Endothelial cell of umbilical vein (primary cell): Measurements from ENCODE around the gene TLE4. TPM values are rescaled to one million over a fixed set of nuclear protein-coding genes. Genes with fewer than 3 reads are reported as not detected.

Experiments used
- BruUV-seq: library from RNA; stranded (reverse); fragments of 400-500 nt; replicated peaks from 2 replicates; lab custom pipeline; 2021; lab: Mats Ljungman, UMichigan
- CTCF ChIA-PET: fragments of 300-600, 350-600 bp; sonication (Branson Sonifier 250); formaldehyde crosslinking; loops from one replicate; lab custom pipeline; 2021; ENCODE audit warnings: antibody characterized with exemption, inconsistent platforms; lab: Charles Lee
- POLR2A ChIA-PET: fragments of 300-600, 350-600 bp; sonication (Branson Sonifier 250); formaldehyde crosslinking; loops from one replicate; lab custom pipeline; 2021; ENCODE audit warnings: antibody characterized with exemption, inconsistent platforms; lab: Charles Lee
- DNase-seq: peaks from one replicate; pipeline ENCODE4 v3.0.0-alpha.2; 2011; ENCODE audit warnings: low read depth, low spot score
- FAIRE-seq: peaks from 2 replicates; lab custom pipeline; 2011; peaks lifted over from hg19 to GRCh38; lab: Jason Lieb, UNC
- H2AFZ ChIP-seq: 2 replicates; pipeline ENCODE4 v1.6.0; 2012; ENCODE audit warnings: low read depth, low read length, control low read depth, inconsistent platforms
- H3K27ac ChIP-seq: 2 replicates; pipeline ENCODE4 v1.5.1; 2011; ENCODE audit warnings: low read depth, mild to moderate bottlenecking, control low read depth, low read length, moderate library complexity; ENCODE audit not compliant: insufficient read depth
- H3K27me3 ChIP-seq, 2 experiments: 2 replicates each; pipeline versions ENCODE4 v1.6.0 to v1.6.1; 2011; ENCODE audit warnings: low read length in 2 of 2, mixed read lengths in 1 of 2; ENCODE audit not compliant: control insufficient read depth in 2 of 2, insufficient read depth in 2 of 2
- H3K36me3 ChIP-seq, 2 experiments: 2 replicates in 1 of 2; 3 replicates in 1 of 2; pipeline ENCODE4 v1.5.1; 2011; ENCODE audit warnings: low read length in 2 of 2, mild to moderate bottlenecking in 1 of 2, moderate library complexity in 1 of 2; ENCODE audit not compliant: control insufficient read depth in 2 of 2, insufficient read depth in 2 of 2; ENCODE audit errors: extremely low read depth in 1 of 2
- H3K4me1 ChIP-seq: 3 replicates; pipeline ENCODE4 v1.5.1; 2011; ENCODE audit warnings: mild to moderate bottlenecking, low read length; ENCODE audit not compliant: control insufficient read depth, insufficient read depth; ENCODE audit errors: extremely low read depth
- H3K4me2 ChIP-seq: 2 replicates; pipeline ENCODE4 v1.6.1; 2011; ENCODE audit warnings: low read length, control low read depth, mixed read lengths; ENCODE audit not compliant: insufficient read depth
- H3K4me3 ChIP-seq, 3 experiments: fragments of 200-600 bp in 1 of 3; sonication (generic), shearing (Covaris generic) in 1 of 3; replicated peaks in 1 of 3; 2 replicates each; pipeline ENCODE4 v1.5.1; 2011 to 2016; ENCODE audit warnings: control low read depth in 3 of 3, low read length in 3 of 3, mild to moderate bottlenecking in 2 of 3, inconsistent platforms in 1 of 3, low read depth in 1 of 3, moderate library complexity in 1 of 3; ENCODE audit not compliant: insufficient read depth in 1 of 3
- H3K79me2 ChIP-seq: 2 replicates; pipeline ENCODE4 v1.6.0; 2012; ENCODE audit warnings: low read length, inconsistent platforms; ENCODE audit not compliant: control insufficient read depth, insufficient read depth
- H3K9ac ChIP-seq: replicated peaks from 2 replicates; pipeline ENCODE3; 2011; ENCODE audit warnings: low read length, control low read depth; ENCODE audit not compliant: insufficient read depth; ENCODE audit errors: extremely low read depth
- H3K9me1 ChIP-seq: replicated peaks from 3 replicates; pipeline ENCODE4 v1.6.0; 2011; ENCODE audit warnings: mild to moderate bottlenecking, low read length; ENCODE audit not compliant: control insufficient read depth, insufficient read depth; ENCODE audit errors: extremely low read depth
- H3K9me3 ChIP-seq: replicated peaks from 2 replicates; pipeline ENCODE4 v1.5.1; 2012; ENCODE audit warnings: low read length, inconsistent platforms; ENCODE audit not compliant: control insufficient read depth, insufficient read depth
- H4K20me1 ChIP-seq: replicated peaks from 2 replicates; pipeline ENCODE3; 2011; ENCODE audit warnings: mild to moderate bottlenecking, low read length; ENCODE audit not compliant: control insufficient read depth, insufficient read depth; ENCODE audit errors: extremely low read depth
- EZH2 ChIP-seq: IDR thresholded peaks from 2 replicates; pipeline ENCODE4 v1.6.1; 2012; ENCODE audit warnings: borderline replicate concordance, low read depth, mild to moderate bottlenecking, moderate library complexity, low read length, inconsistent platforms; ENCODE audit not compliant: severe bottlenecking
- FOS ChIP-seq: IDR thresholded peaks from 2 replicates; pipeline ENCODE4 v1.6.1; 2011; ENCODE audit warnings: mild to moderate bottlenecking, low read length, moderate library complexity, borderline replicate concordance; ENCODE audit not compliant: insufficient read depth
- GATA2 ChIP-seq: IDR thresholded peaks from 2 replicates; pipeline ENCODE4 v1.7.0; 2011; ENCODE audit warnings: low read depth, mild to moderate bottlenecking, moderate library complexity, mixed read lengths, low read length; ENCODE audit not compliant: insufficient read length, insufficient read depth
- JUN ChIP-seq: IDR thresholded peaks from 2 replicates; pipeline ENCODE4 v1.6.1; 2011; ENCODE audit warnings: borderline replicate concordance, low read depth; ENCODE audit not compliant: insufficient read length, insufficient read depth
- MAX ChIP-seq: IDR thresholded peaks from 2 replicates; pipeline ENCODE4 v1.6.1; 2011; ENCODE audit not compliant: insufficient read depth, insufficient read length
- MYC ChIP-seq: IDR thresholded peaks from one replicate; pipeline ENCODE4 v1.6.1; 2011; ENCODE audit warnings: mild to moderate bottlenecking, low read depth, low read length
- POLR2A ChIP-seq: IDR thresholded peaks from 2 replicates; pipeline ENCODE4 v1.6.1; 2012; ENCODE audit warnings: low read depth, mild to moderate bottlenecking, control low read depth, low read length
- POLR2AphosphoS5 ChIP-seq: IDR thresholded peaks from 2 replicates; pipeline ENCODE4 v1.6.1; 2012; ENCODE audit warnings: low read depth, mild to moderate bottlenecking, control low read depth, low read length, moderate library complexity; ENCODE audit not compliant: insufficient read depth
- dilution Hi-C: fragments of 300-500 bp; cut with MboI; formaldehyde crosslinking; loops from one replicate; pipeline ENCODE4 v1.15.0; 2019; ENCODE audit warnings: low sequenced_read_pairs; ENCODE audit not compliant: extremely low pct_ligation_motif_present
- intact Hi-C: fragments of 100-400 bp; cut with micrococcal nuclease; formaldehyde crosslinking; loops from one replicate; pipeline ENCODE4 v1.10.0; 2022
- polyA plus RNA-seq, 4 experiments: library from polyadenylated mRNA; depleted of rRNA in 3 of 4; stranded (reverse) in 3 of 4; unstranded in 1 of 4; fragments of >200 nt; gene quantifications; 2 replicates each; pipeline versions ENCODE4 v1.2.1 to v1.2.3, GENCODE V29; 2011 to 2012; ENCODE audit warnings: missing spikeins in 1 of 4
- total RNA-seq: library from RNA; stranded (reverse); gene quantifications from 2 replicates; pipeline ENCODE4 v1.2.3, GENCODE V29; 2021
- TF ChIP-seq, protein P1 (sequence below), 2 donors: IDR thresholded peaks; 1 replicate in 1 of 2; 2 replicates in 1 of 2; pipeline ENCODE4 v1.5.1; 2011; ENCODE audit warnings: low read length in 2 of 2, mild to moderate bottlenecking in 2 of 2, moderate library complexity in 2 of 2, control low read depth in 1 of 2, inconsistent platforms in 1 of 2, low read depth in 1 of 2; ENCODE audit not compliant: insufficient read depth in 1 of 2; ENCODE audit errors: extremely low read depth in 1 of 2

Gene TLE4
- total and polyA plus RNA-seq, 2 donors (not counting 3 experiments of a cell fraction or from before 2014, with no cell fraction given) = 31.4 to 32.3 TPM

DNA sequence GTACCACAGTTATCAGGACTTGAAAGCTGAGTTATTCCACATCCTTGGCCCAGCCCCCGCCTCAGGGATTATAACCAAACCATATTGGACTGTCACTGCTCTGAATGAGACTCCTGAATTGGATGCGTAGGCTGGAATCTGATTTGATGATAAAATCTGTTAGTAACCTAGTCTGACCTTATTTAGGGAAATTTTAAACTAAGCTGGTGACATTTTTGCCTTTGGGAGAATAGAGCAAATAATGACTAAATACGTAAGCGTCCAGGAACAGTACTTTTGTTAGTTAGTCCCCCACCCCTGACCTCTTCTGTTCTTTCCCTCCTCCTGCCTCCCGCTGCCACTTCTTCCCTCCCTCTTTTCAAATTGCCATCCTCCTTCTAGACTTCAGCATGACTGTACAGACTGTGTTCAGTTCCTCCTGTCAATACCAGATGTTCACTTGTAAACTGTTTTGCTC is 92.6 kb downstream of the TLE4 start:
- Histone ChIP-seq H2AFZ (no peak overlapping the region), H3K79me2 (no peaks in the 10 kb centered on the region), H3K4me1 (peaks cover 11% of the 10 kb centered on the region), H3K9me1 (no peaks in the 10 kb centered on the region), H3K27me3 (no peaks in the 10 kb centered on the region), H3K9ac (no peak overlapping the region), H3K27ac (no peak overlapping the region), H3K4me2 (no peak overlapping the region), H3K9me3 (no peaks in the 10 kb centered on the region), H3K36me3 (no peaks in the 10 kb centered on the region), H4K20me1 (no peaks in the 10 kb centered on the region), H3K4me3 (no peak overlapping the region)
- no peak for FAIRE-seq
- POLR2A ChIA-PET = no interaction called here
- CTCF ChIA-PET = no interaction called here
- dilution Hi-C loops (no loop called here), intact Hi-C loops (loop anchor here (10.0 kb wide), 1 partner anchor 140 kb away; no protein-coding TSS in a partner anchor)
- TF ChIP-seq POLR2A (no peak), GATA2 (no peak), FOS (no peak), EZH2 (no peak), JUN (no peak), POLR2AphosphoS5 (no peak), MAX (no peak), MYC (no peak)
- TF ChIP-seq, protein P1, sequence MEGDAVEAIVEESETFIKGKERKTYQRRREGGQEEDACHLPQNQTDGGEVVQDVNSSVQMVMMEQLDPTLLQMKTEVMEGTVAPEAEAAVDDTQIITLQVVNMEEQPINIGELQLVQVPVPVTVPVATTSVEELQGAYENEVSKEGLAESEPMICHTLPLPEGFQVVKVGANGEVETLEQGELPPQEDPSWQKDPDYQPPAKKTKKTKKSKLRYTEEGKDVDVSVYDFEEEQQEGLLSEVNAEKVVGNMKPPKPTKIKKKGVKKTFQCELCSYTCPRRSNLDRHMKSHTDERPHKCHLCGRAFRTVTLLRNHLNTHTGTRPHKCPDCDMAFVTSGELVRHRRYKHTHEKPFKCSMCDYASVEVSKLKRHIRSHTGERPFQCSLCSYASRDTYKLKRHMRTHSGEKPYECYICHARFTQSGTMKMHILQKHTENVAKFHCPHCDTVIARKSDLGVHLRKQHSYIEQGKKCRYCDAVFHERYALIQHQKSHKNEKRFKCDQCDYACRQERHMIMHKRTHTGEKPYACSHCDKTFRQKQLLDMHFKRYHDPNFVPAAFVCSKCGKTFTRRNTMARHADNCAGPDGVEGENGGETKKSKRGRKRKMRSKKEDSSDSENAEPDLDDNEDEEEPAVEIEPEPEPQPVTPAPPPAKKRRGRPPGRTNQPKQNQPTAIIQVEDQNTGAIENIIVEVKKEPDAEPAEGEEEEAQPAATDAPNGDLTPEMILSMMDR (IDR thresholded peaks at IDR 0.05; ENCODE audit: extremely low read depth in 1 of 2, insufficient read depth in 1 of 2, low read depth in 1 of 2, low read length in 2 of 2) = no peak
- no TSS peak for BruUV-seq
- DNase-seq = no peak
